Fibroblast of upper back skin (primary cell): ENCODE data around the gene FAM193A.
"Not testable (repeated sequence)": the region's sequence is repeated elsewhere in the genome, so short reads cannot be mapped to it uniquely, and the experiment has no call there.

Source experiments
- DNase-seq: peaks from one replicate; pipeline ENCODE4 v3.0.0-alpha.2; 2013

Gene FAM193A, protein sequence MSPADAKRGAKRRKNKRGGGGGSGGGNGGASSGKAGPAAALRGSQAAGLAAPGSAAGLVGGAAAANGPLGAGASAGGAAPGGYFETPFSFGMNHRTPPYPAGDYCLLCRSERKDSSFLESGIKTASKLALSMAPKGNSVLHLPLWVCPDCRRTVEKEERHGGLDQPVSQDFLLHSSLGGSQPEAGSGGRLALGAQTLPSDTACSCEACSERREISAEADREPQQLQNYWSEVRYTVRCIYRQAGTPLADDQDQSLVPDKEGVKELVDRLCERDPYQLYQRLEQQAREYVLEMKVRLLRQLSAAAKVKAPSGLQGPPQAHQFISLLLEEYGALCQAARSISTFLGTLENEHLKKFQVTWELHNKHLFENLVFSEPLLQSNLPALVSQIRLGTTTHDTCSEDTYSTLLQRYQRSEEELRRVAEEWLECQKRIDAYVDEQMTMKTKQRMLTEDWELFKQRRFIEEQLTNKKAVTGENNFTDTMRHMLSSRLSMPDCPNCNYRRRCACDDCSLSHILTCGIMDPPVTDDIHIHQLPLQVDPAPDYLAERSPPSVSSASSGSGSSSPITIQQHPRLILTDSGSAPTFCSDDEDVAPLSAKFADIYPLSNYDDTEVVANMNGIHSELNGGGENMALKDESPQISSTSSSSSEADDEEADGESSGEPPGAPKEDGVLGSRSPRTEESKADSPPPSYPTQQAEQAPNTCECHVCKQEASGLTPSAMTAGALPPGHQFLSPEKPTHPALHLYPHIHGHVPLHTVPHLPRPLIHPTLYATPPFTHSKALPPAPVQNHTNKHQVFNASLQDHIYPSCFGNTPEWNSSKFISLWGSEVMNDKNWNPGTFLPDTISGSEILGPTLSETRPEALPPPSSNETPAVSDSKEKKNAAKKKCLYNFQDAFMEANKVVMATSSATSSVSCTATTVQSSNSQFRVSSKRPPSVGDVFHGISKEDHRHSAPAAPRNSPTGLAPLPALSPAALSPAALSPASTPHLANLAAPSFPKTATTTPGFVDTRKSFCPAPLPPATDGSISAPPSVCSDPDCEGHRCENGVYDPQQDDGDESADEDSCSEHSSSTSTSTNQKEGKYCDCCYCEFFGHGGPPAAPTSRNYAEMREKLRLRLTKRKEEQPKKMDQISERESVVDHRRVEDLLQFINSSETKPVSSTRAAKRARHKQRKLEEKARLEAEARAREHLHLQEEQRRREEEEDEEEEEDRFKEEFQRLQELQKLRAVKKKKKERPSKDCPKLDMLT (N-terminal part only)

GRCh38 chr4:2536193-2537010, at the start of gene FAM193A:
TSS of gene FAM193A (plus strand) at chr4:2536647. CDS start at chr4:2536916, 269 bp downstream.
- DNase-seq = peak; percentile 100

DNA sequence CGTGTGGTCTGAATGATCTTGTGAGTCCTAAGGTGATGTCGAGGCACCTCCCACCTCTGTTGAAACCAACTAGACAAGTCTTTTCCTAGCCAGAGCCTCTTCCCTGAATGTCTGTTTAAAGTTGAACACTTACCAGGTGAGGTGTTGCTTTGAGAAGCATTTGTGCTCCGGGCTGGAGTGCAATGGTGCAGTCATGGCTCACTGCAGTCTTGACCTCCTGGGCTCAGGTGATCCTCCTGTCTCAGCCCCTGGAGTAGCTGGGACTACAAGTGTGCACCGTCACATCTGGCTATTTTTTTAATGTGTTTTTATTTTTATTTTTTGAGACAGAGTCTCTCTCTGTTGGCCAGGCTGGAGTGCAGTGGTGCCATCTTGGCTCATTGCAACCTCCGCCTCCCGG, 49.5 kb upstream of the FAM193A start:
- no peak for DNase-seq

DNA sequence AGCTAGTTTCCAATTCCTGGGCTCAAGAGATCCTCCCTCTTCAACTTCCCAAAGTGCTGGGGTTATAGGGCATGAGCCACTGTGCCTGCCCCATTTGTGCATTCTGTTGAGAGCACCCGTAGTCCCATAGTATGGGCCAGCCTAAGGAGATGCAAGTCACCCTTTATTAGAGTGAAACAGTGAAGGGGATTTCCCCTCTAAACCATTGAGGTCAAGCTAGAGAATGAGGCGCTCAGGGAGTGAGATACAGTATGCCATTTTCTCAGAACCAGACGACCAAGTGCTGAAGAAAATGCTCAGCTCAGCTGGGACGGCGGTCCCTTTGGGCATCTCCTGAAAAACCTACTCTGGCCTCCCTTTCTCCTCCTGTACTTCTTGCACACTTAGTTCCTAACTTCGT, 48.8 kb upstream of the FAM193A start:
- no peak for DNase-seq

- no peak for DNase-seq
These were observed 47.2 kb upstream of the FAM193A start for GRCh38 chr4:2489081-2489805.

DNA sequence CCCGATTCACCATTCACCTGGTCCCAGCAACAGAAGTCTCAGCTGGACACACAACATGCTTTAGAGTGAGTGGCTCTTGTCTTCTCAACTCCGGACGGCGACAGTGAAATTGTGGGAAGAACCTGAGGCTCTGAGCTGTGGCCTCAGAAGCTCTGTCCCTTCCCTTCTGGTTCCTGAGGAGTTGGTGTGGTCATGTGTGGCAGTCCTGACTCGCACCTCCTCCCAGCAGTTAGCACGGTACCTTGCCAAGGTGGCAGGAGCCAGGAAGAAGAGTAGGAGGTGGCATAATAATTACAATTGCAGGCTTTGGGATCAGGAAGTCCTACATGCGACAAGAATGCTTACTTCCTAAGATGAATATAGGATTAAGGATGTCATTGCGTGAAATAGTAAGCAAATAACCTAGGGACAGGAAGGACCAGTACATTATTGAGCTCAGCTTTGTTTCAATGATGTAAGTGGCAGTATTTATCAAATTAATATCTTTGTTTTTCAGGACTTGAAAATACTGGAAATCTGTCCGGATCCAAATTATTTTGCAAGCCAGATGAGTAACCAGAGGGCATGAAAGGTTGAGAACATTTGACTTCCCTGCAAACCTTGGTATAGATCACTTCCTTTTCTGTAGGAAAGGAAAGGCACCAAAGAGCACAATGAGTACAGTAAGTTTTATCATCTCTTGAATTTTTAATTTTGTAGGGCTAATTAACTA, 46.5 kb upstream of the FAM193A start:
- DNase-seq = no peak

DNA sequence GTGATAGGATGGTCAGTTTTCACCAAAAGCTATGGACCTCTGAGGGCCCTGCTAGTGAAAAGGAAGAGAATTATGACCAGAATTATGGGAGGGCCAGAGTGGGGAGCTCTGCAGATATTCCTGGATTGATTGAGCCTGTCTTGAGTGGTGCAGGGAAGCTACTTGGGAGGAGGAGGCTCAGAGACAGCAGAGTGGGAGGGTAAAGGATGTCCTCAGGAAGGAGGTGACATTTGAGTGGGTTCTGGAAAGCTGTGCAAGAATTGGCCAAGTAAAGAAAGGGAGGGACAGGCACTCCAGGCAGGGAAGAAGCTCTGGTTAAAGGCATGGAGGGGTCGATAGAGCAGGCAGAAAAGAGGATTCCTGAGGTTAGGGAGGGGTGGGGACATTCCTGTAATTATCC, 43.5 kb upstream of the FAM193A start:
- no peak for DNase-seq

- no peak for DNase-seq
These were observed 41.5 kb upstream of the FAM193A start for GRCh38 chr4:2494992-2495391.

- DNase-seq = no peak
These were observed 39.1 kb upstream of the FAM193A start for GRCh38 chr4:2497324-2497723.

GRCh38 chr4:2497931-2498330, 38.5 kb upstream of the FAM193A start:
- no peak for DNase-seq

GRCh38 chr4:2500547-2500946, 35.9 kb upstream of the FAM193A start:
- DNase-seq = no peak

- DNase-seq = no peak
These were observed 35.3 kb upstream of the FAM193A start for GRCh38 chr4:2501034-2501594.

- no peak for DNase-seq
These were observed 32.6 kb upstream of the FAM193A start for GRCh38 chr4:2503809-2504208.

GRCh38 chr4:2507259-2507658, 29.2 kb upstream of the FAM193A start:
- DNase-seq = no peak

- DNase-seq = no peak
These were observed 28.6 kb upstream of the FAM193A start for GRCh38 chr4:2507855-2508254.

DNA sequence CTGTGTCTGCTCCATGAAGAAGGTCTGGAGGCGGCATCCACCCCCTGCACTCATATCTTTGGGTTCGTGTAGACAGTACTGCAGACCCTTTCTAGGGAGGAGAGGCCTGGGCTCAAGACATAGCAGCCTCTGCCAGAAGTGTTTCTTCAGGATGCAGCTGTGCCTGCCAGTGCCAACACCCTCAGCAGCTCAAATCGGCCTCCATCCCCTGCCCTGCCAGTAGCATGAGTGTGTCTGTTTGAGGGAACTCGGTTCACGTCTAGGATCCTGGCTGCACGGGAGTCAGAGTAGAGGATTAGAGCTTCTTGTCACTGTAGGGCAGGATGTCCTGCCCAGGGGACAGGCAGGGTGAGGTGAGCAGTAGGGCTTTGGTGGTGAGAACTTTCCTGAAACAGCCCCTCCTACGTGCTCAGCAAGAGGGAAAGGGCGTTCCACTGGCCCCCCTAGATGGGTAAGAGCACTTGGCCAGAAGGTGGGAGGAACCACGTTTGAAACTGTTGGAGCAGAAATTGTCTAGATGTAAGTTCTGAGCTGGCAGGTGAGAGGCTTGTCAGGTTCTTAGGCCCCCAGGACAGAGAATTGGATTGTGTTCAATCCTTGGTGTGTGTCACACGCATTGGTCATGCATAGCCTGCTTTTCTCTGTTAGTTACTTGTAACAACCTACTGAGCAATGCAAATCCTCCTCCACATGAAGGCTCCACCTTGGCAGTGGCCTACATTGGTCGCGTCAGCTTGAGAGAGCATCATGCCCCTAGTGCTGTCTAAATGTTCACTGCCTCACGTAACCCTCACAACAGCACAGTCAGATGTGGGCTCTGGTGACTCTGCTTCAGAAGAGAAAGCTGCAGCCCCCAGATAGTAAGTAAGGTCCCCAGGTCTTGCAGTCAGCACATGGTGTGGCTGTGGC, 25.8 kb upstream of the FAM193A start:
- DNase-seq = no peak

DNA sequence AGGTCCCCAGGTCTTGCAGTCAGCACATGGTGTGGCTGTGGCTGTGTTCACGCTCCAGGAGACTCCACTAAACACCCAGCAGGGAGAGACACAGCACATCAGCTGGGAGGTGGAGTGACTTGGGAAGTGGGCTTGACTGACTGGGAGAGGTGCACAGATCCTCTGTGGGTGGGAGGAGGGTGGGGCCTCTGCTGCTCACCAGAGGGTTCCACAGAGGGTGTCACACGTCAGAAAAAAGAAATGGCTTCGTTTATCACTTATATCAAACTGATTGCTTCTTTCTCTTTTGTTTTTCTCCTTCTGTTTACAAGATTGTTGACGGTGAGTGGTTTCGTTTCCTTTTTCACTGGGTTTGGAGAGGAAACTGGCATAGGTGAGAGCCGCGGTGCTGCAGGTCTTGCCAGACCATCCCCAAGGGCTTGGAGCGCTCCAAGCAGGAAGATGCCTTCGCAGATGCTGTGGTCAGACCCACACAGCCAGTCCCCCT, 24.8 kb upstream of the FAM193A start:
- DNase-seq = no peak

DNA sequence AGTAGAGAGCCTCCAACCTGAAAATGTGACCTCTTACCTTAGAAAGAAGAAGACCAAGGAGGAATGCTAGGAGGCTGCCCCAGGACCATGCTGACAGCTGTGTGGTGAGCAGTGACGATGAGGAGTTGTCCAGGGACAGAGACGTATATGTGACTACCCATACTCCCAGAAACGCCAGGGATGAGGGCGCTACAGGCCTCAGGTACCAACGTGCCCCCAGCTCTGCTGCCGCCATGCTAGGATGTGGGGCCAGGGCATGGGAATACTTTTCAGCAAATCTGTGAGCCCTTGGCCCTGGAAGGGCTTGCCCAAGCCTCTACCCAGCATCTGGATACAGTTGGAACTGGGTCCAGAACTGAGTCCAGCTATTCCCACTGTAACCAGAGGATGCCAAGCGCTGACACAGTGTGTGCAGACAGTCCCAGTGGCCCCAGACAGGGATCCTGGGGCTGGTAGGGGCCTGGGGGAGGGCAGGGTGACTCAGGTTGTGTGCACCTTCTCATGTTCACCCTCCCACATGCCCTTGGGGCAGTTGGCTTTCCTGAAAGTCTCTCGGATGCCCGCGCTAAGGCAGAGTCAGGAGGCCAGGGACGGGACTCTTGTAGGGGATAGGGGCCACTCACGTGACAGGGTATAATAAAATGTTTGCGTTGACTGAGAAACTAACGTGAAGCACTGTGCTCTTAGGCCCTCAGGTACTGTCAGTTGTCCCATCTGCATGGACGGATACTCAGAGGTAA, 23.9 kb upstream of the FAM193A start:
- no peak for DNase-seq

DNA sequence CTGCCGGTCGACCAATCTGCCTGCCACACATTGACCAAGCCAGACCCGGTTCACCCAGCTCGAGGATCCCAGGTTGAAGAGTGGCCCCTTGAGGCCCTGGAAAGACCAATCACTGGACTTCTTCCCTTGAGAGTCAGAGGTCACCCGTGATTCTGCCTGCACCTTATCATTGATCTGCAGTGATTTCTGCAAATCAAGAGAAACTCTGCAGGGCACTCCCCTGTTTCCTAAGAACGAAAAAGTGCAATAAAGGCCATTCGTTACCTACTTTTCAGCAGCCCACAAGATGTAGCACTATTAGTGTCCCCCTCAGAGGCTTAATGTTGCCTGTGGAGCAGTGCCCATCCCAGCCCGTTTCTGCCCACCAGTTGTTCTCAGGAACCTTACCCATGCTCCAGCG, 22.3 kb upstream of the FAM193A start:
- DNase-seq = not testable (repeated sequence)

- not testable (repeated sequence) for DNase-seq
These were observed 21.5 kb upstream of the FAM193A start for GRCh38 chr4:2514944-2515343.
